HepG2 (cell line): ENCODE results near the gene ZFYVE28. TPM values are rescaled to one million over a fixed set of nuclear protein-coding genes. Genes with fewer than 3 reads are reported as not detected.

ENCODE experiments used
- ATAC-seq: fragments of 200-7000 bp; cut with Tn5 transposase; 3 replicates; pipeline ENCODE4 v1.9.1; 2020; ENCODE audit warnings: mild to moderate bottlenecking, moderate library complexity
- BruUV-seq: library from RNA; stranded (reverse); fragments of 400-500 nt; replicated peaks from 2 replicates; lab custom pipeline; 2021; lab: Mats Ljungman, UMichigan
- CTCF ChIA-PET: fragments of 300-600 bp; formaldehyde crosslinking; extraction: SDS; loops from one replicate; lab custom pipeline; 2021; ENCODE audit warnings: low total read pairs, inconsistent platforms, low intra/inter-chr PET ratio; lab: Yijun Ruan, JAX
- POLR2A ChIA-PET: fragments of 350-600 bp; sonication (Branson Sonifier 250); formaldehyde crosslinking; loops from one replicate; lab custom pipeline; 2020; ENCODE audit warnings: antibody characterized with exemption, inconsistent platforms; lab: Yijun Ruan, JAX
- DNase-seq: peaks from one replicate; pipeline ENCODE4 v3.0.0-alpha.2; 2015; ENCODE audit warnings: low spot score
- FAIRE-seq: peaks from 3 replicates; lab custom pipeline; 2011; peaks lifted over from hg19 to GRCh38; lab: Jason Lieb, UNC
- H2AFZ ChIP-seq: one replicate; pipeline ENCODE4 v1.6.1; 2011; ENCODE audit warnings: low read length, inconsistent platforms
- H3K27ac ChIP-seq: fragments of 300-600 bp; 3 replicates; pipeline ENCODE4 v1.8.0; 2011; ENCODE audit warnings: mixed run types, mild to moderate bottlenecking, mixed read lengths, low read length, inconsistent platforms; ENCODE audit not compliant: insufficient read depth; ENCODE audit errors: extremely low read length
- H3K27me3 ChIP-seq, 2 experiments: fragments of 200-600 bp in 1 of 2; 2 replicates in 1 of 2; 3 replicates in 1 of 2; pipeline versions ENCODE4 v1.6.0 to v1.8.0; 2011; ENCODE audit warnings: low read length in 2 of 2, mild to moderate bottlenecking in 2 of 2, moderate library complexity in 2 of 2, inconsistent platforms in 1 of 2; ENCODE audit not compliant: insufficient read depth in 2 of 2, control insufficient read depth in 1 of 2
- H3K36me3 ChIP-seq, 2 experiments: fragments of 200-600 bp in 1 of 2; replicated peaks in 1 of 2; 2 replicates in 1 of 2; 3 replicates in 1 of 2; pipeline versions ENCODE4 v1.5.1 to v1.8.0; 2011; ENCODE audit warnings: low read length in 2 of 2, inconsistent platforms in 1 of 2; ENCODE audit not compliant: insufficient read depth in 2 of 2, control insufficient read depth in 1 of 2
- H3K4me1 ChIP-seq: 2 replicates; pipeline ENCODE4 v1.5.1; 2012; ENCODE audit warnings: low read length, inconsistent platforms; ENCODE audit not compliant: insufficient read depth
- H3K4me2 ChIP-seq: 2 replicates; pipeline ENCODE4 v1.6.0; 2011; ENCODE audit warnings: low read depth, low read length, inconsistent platforms
- H3K4me3 ChIP-seq, 3 experiments: fragments of 200-600 bp in 1 of 3; sonication (generic), shearing (Covaris generic) in 1 of 3; replicated peaks in 1 of 3; 2 replicates each; pipeline ENCODE4 v1.5.1; 2011 to 2016; ENCODE audit warnings: low read length in 3 of 3, inconsistent platforms in 2 of 3, low read depth in 2 of 3, mild to moderate bottlenecking in 2 of 3, control low read depth in 1 of 3, mixed read lengths in 1 of 3; ENCODE audit not compliant: insufficient read depth in 1 of 3
- H3K79me2 ChIP-seq: one replicate; pipeline ENCODE4 v1.6.1; 2011; ENCODE audit warnings: low read length, inconsistent platforms; ENCODE audit not compliant: insufficient read depth
- H3K9ac ChIP-seq: 2 replicates; pipeline ENCODE4 v1.6.0; 2011; ENCODE audit warnings: mild to moderate bottlenecking, low read depth, low read length, inconsistent platforms; ENCODE audit not compliant: insufficient read depth
- H3K9me3 ChIP-seq: 2 replicates; pipeline ENCODE4 v1.5.1; 2012; ENCODE audit warnings: mild to moderate bottlenecking, low read length
- H4K20me1 ChIP-seq: 2 replicates; pipeline ENCODE4 v1.6.0; 2011; ENCODE audit warnings: inconsistent platforms, mild to moderate bottlenecking, low read length, moderate library complexity; ENCODE audit not compliant: insufficient read depth
- ETV5 ChIP-seq: IDR thresholded peaks from 2 replicates; pipeline ENCODE4 v1.6.1; 2018; ENCODE audit warnings: missing biosample characterization, missing genetic modification reagents, inconsistent platforms, borderline replicate concordance
- MAZ ChIP-seq, 2 experiments: sonication (generic) in 1 of 2; formaldehyde crosslinking in 1 of 2; IDR thresholded peaks; 2 replicates each; pipeline versions ENCODE4 v1.5.0 to v1.6.1; 2012 to 2020; ENCODE audit warnings: low read depth in 2 of 2, mild to moderate bottlenecking in 2 of 2, borderline replicate concordance in 1 of 2, improper control_type of control experiment in 1 of 2, low read length in 1 of 2, missing genetic modification reagents in 1 of 2, moderate library complexity in 1 of 2
- PCBP2 ChIP-seq: fragments of 200-400 bp; formaldehyde crosslinking; optimal IDR thresholded peaks from 2 replicates; pipeline ENCODE3; 2018; ENCODE audit warnings: low read length, low read depth; ENCODE audit not compliant: poor library complexity, severe bottlenecking
- SALL2 ChIP-seq: sonication (generic); formaldehyde crosslinking; IDR thresholded peaks from 2 replicates; pipeline ENCODE4 v1.8.1; 2023; ENCODE audit warnings: mild to moderate bottlenecking, missing genetic modification reagents, inconsistent platforms
- STAG1 ChIP-seq: sonication (generic); formaldehyde crosslinking; IDR thresholded peaks from 2 replicates; pipeline ENCODE4 v1.4.0; 2020; ENCODE audit warnings: missing genetic modification reagents
- WGBS: methylation state at CpG from one replicate; pipeline ENCODE4 v1.1.6; 2017; ENCODE audit warnings: low lambda C conversion rate; 5-methylcytosine and 5-hydroxymethylcytosine counted together
- in situ Hi-C: cut with HindIII; loops from 2 replicates; pipeline ENCODE4 v1.10.0; 2017; ENCODE audit warnings: low pct_unique_long_range_greater_than_20kb; ENCODE audit not compliant: extremely low pct_ligation_motif_present
- intact Hi-C: fragments of 100-400 bp; cut with micrococcal nuclease; formaldehyde crosslinking; loops from one replicate; pipeline ENCODE4 v1.10.0; 2022; ENCODE audit not compliant: unreplicated experiment
- polyA plus RNA-seq, 8 experiments: library from polyadenylated mRNA; depleted of rRNA in 3 of 8; stranded (reverse) in 7 of 8; unstranded in 1 of 8; fragments of >200 nt; fragmentation: Illumina TruSeq in 4 of 8; extraction: Trizol in 4 of 8; gene quantifications; 2 replicates each; pipeline versions ENCODE4 v1.2.1 to v1.2.3, GENCODE V29; 2011 to 2016; ENCODE audit warnings: low read depth in 4 of 8, missing spikeins in 1 of 8, mixed read lengths in 1 of 8; ENCODE audit not compliant: insufficient read depth in 1 of 8
- total RNA-seq, 5 experiments: library from RNA; depleted of rRNA; stranded (reverse); fragments of >200 nt; fragmentation: Illumina TruSeq; extraction: Trizol; gene quantifications; 2 replicates each; pipeline ENCODE4 v1.2.3, GENCODE V29; 2016; ENCODE audit warnings: low read depth in 1 of 5
- TF ChIP-seq, protein P1 (sequence below): sonication (generic); formaldehyde crosslinking; IDR thresholded peaks from 2 replicates; pipeline ENCODE4 v1.5.0; 2020; ENCODE audit warnings: missing genetic modification reagents

The ZFYVE28 gene
- total and polyA plus RNA-seq, 2 of the 13 experiments (the other 11 are each of a cell fraction or from before 2014, with no cell fraction given): 0.12 to 0.22 TPM

GRCh38 chr4:2274320-2275043 lies 144.0 kb downstream of the ZFYVE28 start:
- Histone ChIP-seq H3K27me3 (peaks cover 12 to 47% of the 10 kb centered on the region in 2 experiments; a peak in 4 of 5 replicates), H3K4me2 (no peak overlapping the region), H3K27ac (no peak overlapping the region), H3K9ac (no peak overlapping the region), H3K9me3 (no peaks in the 10 kb centered on the region), H3K79me2 (no peaks in the 10 kb centered on the region), H3K4me3 (no peak overlapping the region), H3K4me1 (no peaks in the 10 kb centered on the region), H4K20me1 (no peaks in the 10 kb centered on the region), H3K36me3 (no peaks in the 10 kb centered on the region), H2AFZ (no peak overlapping the region)
- ChIA-PET CTCF (no interaction called here), POLR2A (interaction anchor here (1.4 kb wide), 1 partner anchor 12 kb away, joined by 3 read pairs; the partner anchor contains the start of gene MXD4)
- DNase-seq: no peak
- WGBS: 38% methylated on average over 13 of the region's 21 CpGs
- no TSS peak for BruUV-seq
- no peak for ATAC-seq
- FAIRE-seq: no peak
- in situ Hi-C loops (no loop called here), intact Hi-C loops (no loop called here)
- TF ChIP-seq PCBP2 (no peak), STAG1 (CRISPR knock-in tag) (no peak), SALL2 (CRISPR knock-in tag) (no peak), MAZ (IDR thresholded peaks at IDR 0.05; ENCODE audit: borderline replicate concordance, low read depth, low read length) (no peak), MAZ (CRISPR knock-in tag; IDR thresholded peaks at IDR 0.05; ENCODE audit: low read depth) (no peak), ETV5 (CRISPR knock-in tag) (no peak)
- TF ChIP-seq, protein P1, sequence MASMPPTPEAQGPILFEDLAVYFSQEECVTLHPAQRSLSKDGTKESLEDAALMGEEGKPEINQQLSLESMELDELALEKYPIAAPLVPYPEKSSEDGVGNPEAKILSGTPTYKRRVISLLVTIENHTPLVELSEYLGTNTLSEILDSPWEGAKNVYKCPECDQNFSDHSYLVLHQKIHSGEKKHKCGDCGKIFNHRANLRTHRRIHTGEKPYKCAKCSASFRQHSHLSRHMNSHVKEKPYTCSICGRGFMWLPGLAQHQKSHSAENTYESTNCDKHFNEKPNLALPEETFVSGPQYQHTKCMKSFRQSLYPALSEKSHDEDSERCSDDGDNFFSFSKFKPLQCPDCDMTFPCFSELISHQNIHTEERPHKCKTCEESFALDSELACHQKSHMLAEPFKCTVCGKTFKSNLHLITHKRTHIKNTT (CRISPR knock-in tag): no peak
